CD8-positive, alpha-beta memory T cell (primary cell): Measurements from ENCODE around the gene B3GALT2. TPM values are rescaled to one million over a fixed set of nuclear protein-coding genes. Genes with fewer than 3 reads are reported as not detected.

Experiments
- CTCF ChIA-PET: fragments of 350-600 bp; sonication (Branson Sonifier 250); formaldehyde crosslinking; loops from one replicate; lab custom pipeline; 2021; ENCODE audit warnings: antibody characterized with exemption; lab: Charles Lee
- POLR2A ChIA-PET: fragments of 350-600 bp; sonication (Branson Sonifier 250); formaldehyde crosslinking; loops from one replicate; lab custom pipeline; 2021; ENCODE audit warnings: antibody characterized with exemption; lab: Charles Lee
- DNase-seq, 5 donors: peaks; one replicate each; pipeline versions ENCODE4 v3.0.0 to v3.0.0-alpha.2; 2020 to 2022; ENCODE audit warnings: mixed read lengths in 1 of 5
- H3K27ac ChIP-seq: one replicate; pipeline ENCODE4 v1.7.0; 2013; ENCODE audit warnings: low read depth, mild to moderate bottlenecking, low read length, moderate library complexity
- H3K27me3 ChIP-seq: 2 replicates; pipeline ENCODE4 v1.7.0; 2013; ENCODE audit warnings: low read length, mild to moderate bottlenecking; ENCODE audit not compliant: insufficient read depth, poor library complexity, severe bottlenecking
- H3K36me3 ChIP-seq: 2 replicates; pipeline ENCODE4 v1.7.0; 2013; ENCODE audit warnings: mild to moderate bottlenecking, low read length, moderate library complexity; ENCODE audit not compliant: insufficient read depth
- H3K4me1 ChIP-seq: 2 replicates; pipeline ENCODE4 v1.7.0; 2013; ENCODE audit warnings: mild to moderate bottlenecking, low read length, moderate library complexity; ENCODE audit not compliant: insufficient read depth
- H3K4me3 ChIP-seq: 2 replicates; pipeline ENCODE4 v1.7.0; 2013; ENCODE audit warnings: mild to moderate bottlenecking, low read length
- H3K9me3 ChIP-seq: 2 replicates; pipeline ENCODE4 v1.7.0; 2013; ENCODE audit warnings: mild to moderate bottlenecking, low read length
- H3K27ac Mint-ChIP-seq, 8 donors: one replicate each; pipeline ENCODE4 v1.8.0; 2020 to 2021; ENCODE audit warnings: mixed read lengths in 8 of 8, mild to moderate bottlenecking in 6 of 8, inconsistent platforms in 3 of 8, moderate library complexity in 3 of 8
- H3K27me3 Mint-ChIP-seq, 2 donors: one replicate each; pipeline ENCODE4 v1.8.0; 2020 to 2021; ENCODE audit warnings: mixed read lengths in 2 of 2, mild to moderate bottlenecking in 1 of 2, moderate library complexity in 1 of 2
- H3K36me3 Mint-ChIP-seq, 3 donors: one replicate each; pipeline ENCODE4 v1.8.0; 2020 to 2021; ENCODE audit warnings: mixed read lengths in 3 of 3, inconsistent platforms in 1 of 3, mild to moderate bottlenecking in 1 of 3
- H3K4me1 Mint-ChIP-seq, 3 donors: one replicate each; pipeline ENCODE4 v1.8.0; 2020 to 2021; ENCODE audit warnings: mixed read lengths in 3 of 3, inconsistent platforms in 1 of 3, mild to moderate bottlenecking in 1 of 3
- H3K4me3 Mint-ChIP-seq, 7 donors: one replicate each; pipeline ENCODE4 v1.8.0; 2020 to 2021; ENCODE audit warnings: mixed read lengths in 7 of 7, mild to moderate bottlenecking in 6 of 7, moderate library complexity in 4 of 7, inconsistent platforms in 2 of 7
- H3K9me3 Mint-ChIP-seq, 5 donors: one replicate each; pipeline ENCODE4 v1.8.0; 2020 to 2022; ENCODE audit warnings: mixed read lengths in 5 of 5, mild to moderate bottlenecking in 3 of 5, moderate library complexity in 2 of 5, inconsistent platforms in 1 of 5
- polyA plus RNA-seq: library from polyadenylated mRNA; unstranded; fragments of 300-500 nt; fragmentation: Illumina TruSeq; gene quantifications from one replicate; pipeline ENCODE4 v1.2.3, GENCODE V29; 2021
- total RNA-seq, 2 experiments: library from RNA; stranded (reverse); gene quantifications; one replicate each; pipeline ENCODE4 v1.2.3, GENCODE V29; 2021

Gene B3GALT2
- total and polyA plus RNA-seq, 3 experiments from 2014 or later = 2.4 to 2.9 (median 2.4) TPM

DNA sequence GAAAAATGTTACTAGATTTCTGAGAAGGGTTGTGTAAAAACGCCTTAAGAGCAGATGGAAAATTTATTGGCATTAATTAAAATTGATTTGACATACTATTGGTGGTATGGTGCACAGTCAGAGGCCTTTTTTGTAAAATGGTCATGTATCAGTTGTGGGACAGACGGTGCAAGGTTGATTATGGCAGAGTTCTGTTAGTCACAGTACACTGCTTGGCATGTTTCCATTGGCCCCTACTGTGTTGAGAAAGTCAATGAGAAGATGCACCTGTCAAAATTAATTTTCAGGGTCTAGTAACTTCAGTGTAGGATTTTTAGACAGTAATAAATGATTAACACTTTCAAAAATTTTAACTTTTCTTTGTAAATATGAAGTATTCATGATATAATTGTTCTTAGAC lies 4.4 kb downstream of the B3GALT2 start:
- peaks cover 40 to 75% (median 74%) of the 10 kb centered on the region in 3 donors for H3K4me1 Mint-ChIP-seq
- Histone ChIP-seq H3K4me1 (peaks cover 20% of the 10 kb centered on the region), H3K4me3 (no peak overlapping the region), H3K27me3 (no peaks in the 10 kb centered on the region), H3K36me3 (no peaks in the 10 kb centered on the region), H3K27ac (no peak overlapping the region), H3K9me3 (no peaks in the 10 kb centered on the region)
- DNase-seq = no peak
- H3K4me3 Mint-ChIP-seq = peak overlapping the region in 3 of 7 donors; percentile 3 to 6 (median 5)
- H3K36me3 Mint-ChIP-seq = peaks cover 4 to 33% (median 23%) of the 10 kb centered on the region in 3 donors
- no peaks in the 10 kb centered on the region for H3K27me3 Mint-ChIP-seq
- CTCF ChIA-PET = no interaction called here
- peak overlapping the region in 2 of 8 donors; percentile 7 to 51 for H3K27ac Mint-ChIP-seq
- H3K9me3 Mint-ChIP-seq = peaks cover 0 to 23% (median 0%) of the 10 kb centered on the region in 5 donors
- POLR2A ChIA-PET = no interaction called here

DNA sequence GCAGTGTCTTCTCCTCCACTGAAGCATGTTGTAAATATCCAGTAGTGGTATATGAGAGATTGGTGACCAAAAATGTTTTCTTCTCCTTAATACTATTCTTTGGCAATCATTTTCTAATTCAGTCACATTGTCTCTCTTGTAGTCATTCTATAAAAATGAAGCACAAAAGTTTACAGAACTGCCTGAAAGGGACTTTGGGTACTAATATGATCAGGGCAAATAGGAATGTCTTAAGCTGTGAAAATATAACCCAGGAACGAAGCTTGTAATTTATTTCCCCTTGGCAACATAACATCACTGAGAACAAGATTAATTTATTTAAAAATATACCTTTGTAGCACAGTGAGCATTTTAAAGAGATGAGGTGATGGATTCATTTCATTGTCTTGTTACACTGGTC lies 4.9 kb downstream of the B3GALT2 start:
- peak overlapping the region in 2 of 8 donors; percentile 35 to 51 for H3K27ac Mint-ChIP-seq
- Histone ChIP-seq H3K27me3 (no peaks in the 10 kb centered on the region), H3K4me1 (peaks cover 20% of the 10 kb centered on the region), H3K9me3 (no peaks in the 10 kb centered on the region), H3K4me3 (no peak overlapping the region), H3K27ac (no peak overlapping the region), H3K36me3 (no peaks in the 10 kb centered on the region)
- H3K36me3 Mint-ChIP-seq = peaks cover 4 to 38% (median 26%) of the 10 kb centered on the region in 3 donors
- no peak for DNase-seq
- H3K4me3 Mint-ChIP-seq = peak overlapping the region in 3 of 7 donors; percentile 3 to 8 (median 5)
- H3K9me3 Mint-ChIP-seq = peaks cover 0 to 26% (median 0%) of the 10 kb centered on the region in 5 donors
- peaks cover 40 to 75% (median 72%) of the 10 kb centered on the region in 3 donors for H3K4me1 Mint-ChIP-seq
- CTCF ChIA-PET = no interaction called here
- POLR2A ChIA-PET = no interaction called here
- H3K27me3 Mint-ChIP-seq = no peaks in the 10 kb centered on the region

DNA sequence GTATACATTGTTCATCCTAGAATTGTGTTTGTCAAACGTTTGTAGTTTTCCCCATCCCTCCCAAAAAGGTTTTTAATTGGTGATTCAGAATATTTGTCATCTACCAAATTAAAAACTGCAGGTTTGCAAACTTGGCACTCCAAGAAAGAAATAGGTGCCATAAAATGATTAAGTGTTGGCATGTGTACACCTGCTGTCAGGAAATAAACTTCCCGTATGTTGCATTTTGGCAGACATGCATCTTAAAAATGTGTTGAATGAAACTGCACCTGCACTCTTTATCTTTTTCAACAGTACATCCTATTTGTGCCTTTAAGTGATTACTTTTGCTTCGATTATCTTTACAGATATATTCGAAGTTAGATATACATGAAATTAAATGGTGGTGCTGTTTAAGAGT lies 7.3 kb downstream of the B3GALT2 start:
- Mint-ChIP-seq H3K4me1 (peaks cover 30 to 75% (median 67%) of the 10 kb centered on the region in 3 donors), H3K4me3 (no peak overlapping the region), H3K36me3 (peaks cover 11 to 55% (median 25%) of the 10 kb centered on the region in 3 donors), H3K27me3 (no peaks in the 10 kb centered on the region), H3K9me3 (peaks cover 0 to 30% (median 0%) of the 10 kb centered on the region in 5 donors), H3K27ac (no peak overlapping the region)
- CTCF ChIA-PET = no interaction called here
- no peaks in the 10 kb centered on the region for H3K9me3 ChIP-seq
- H3K4me1 ChIP-seq = peaks cover 11% of the 10 kb centered on the region
- no peak for DNase-seq
- no peaks in the 10 kb centered on the region for H3K36me3 ChIP-seq
- no peak overlapping the region for H3K4me3 ChIP-seq
- POLR2A ChIA-PET = no interaction called here
- no peaks in the 10 kb centered on the region for H3K27me3 ChIP-seq
- H3K27ac ChIP-seq = no peak overlapping the region

DNA sequence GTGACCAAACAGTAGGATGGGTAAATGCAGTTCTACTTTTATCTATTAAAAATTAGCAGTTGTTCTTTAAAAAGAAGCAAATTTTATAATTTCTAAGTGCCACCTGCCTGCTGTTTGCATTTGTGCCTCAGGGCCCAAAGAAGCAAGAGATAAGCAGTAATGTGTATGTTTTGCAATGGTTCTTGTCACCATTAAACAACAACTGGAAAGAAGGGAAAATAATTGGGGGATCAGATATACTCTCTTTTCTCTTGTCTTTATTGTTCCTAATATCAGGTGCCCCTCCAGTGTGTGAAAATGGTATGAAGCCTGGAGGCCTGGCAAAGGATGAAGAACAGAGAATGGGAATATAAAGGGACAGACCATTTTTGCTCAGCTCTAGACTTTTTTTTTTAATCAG lies 9.6 kb downstream of the B3GALT2 start:
- POLR2A ChIA-PET = no interaction called here
- H3K4me1 Mint-ChIP-seq = peaks cover 30 to 78% (median 72%) of the 10 kb centered on the region in 3 donors
- Histone ChIP-seq H3K4me3 (no peak overlapping the region), H3K4me1 (peaks cover 6% of the 10 kb centered on the region), H3K27me3 (no peaks in the 10 kb centered on the region), H3K9me3 (no peaks in the 10 kb centered on the region), H3K36me3 (no peaks in the 10 kb centered on the region), H3K27ac (no peak overlapping the region)
- DNase-seq = no peak
- no peak overlapping the region for H3K4me3 Mint-ChIP-seq
- peaks cover 16 to 57% (median 27%) of the 10 kb centered on the region in 3 donors for H3K36me3 Mint-ChIP-seq
- H3K27me3 Mint-ChIP-seq = no peaks in the 10 kb centered on the region
- CTCF ChIA-PET = interaction anchor here (0.7 kb wide), 1 partner anchor 182 kb away, joined by 3 read pairs; no protein-coding TSS in a partner anchor
- peaks cover 0 to 27% (median 0%) of the 10 kb centered on the region in 5 donors for H3K9me3 Mint-ChIP-seq
- peak overlapping the region in 3 of 8 donors; percentile 23 to 37 (median 28) for H3K27ac Mint-ChIP-seq

DNA sequence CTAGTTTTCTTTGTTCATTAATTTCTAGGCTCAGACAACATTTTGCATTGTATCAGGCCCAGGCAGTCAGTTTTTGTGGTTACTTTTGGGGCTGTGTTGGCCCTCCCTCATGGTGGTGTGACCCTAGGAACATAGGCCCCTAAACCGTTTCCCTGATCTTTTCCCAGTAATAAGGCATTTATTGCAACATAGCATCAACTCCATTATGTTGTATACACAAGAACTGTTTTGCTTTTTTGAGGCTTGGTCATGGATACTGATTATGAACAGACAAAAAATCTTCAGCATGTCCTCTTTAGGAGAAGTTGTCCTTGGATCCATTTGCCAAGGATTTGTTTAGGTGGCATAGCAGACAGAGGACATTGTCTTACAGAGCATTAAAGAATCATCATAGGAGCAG lies 10.3 kb downstream of the B3GALT2 start:
- Histone ChIP-seq H3K4me1 (peaks cover 6% of the 10 kb centered on the region), H3K4me3 (no peak overlapping the region), H3K27me3 (no peaks in the 10 kb centered on the region), H3K9me3 (no peaks in the 10 kb centered on the region), H3K36me3 (no peaks in the 10 kb centered on the region), H3K27ac (no peak overlapping the region)
- H3K27ac Mint-ChIP-seq = peak overlapping the region in 4 of 8 donors; percentile 5 to 59 (median 16)
- ChIA-PET POLR2A (no interaction called here), CTCF (no interaction called here)
- H3K4me1 Mint-ChIP-seq = peaks cover 28 to 71% (median 71%) of the 10 kb centered on the region in 3 donors
- no peaks in the 10 kb centered on the region for H3K27me3 Mint-ChIP-seq
- DNase-seq = no peak
- H3K4me3 Mint-ChIP-seq = no peak overlapping the region
- peaks cover 16 to 56% (median 25%) of the 10 kb centered on the region in 3 donors for H3K36me3 Mint-ChIP-seq
- H3K9me3 Mint-ChIP-seq = peaks cover 0 to 22% (median 0%) of the 10 kb centered on the region in 5 donors

DNA sequence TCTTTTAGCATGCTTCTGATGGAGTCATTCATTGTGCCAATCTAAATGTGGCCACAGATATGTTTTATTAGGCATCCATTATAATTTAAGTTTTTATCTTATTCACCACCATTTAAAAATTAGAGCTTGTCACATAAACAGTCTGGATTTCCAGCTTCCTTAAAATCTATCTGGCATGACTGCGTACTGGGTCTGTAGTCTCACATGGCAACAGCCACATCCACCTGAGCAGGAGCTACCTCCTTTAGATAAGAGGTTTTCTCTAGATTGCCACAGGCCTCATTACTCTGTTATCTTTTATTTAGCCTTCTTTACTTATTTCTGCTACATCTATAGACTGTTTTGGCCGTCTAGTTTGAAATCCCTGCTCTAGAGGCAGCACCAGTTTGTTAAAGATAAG lies 29.1 kb downstream of the B3GALT2 start:
- H3K4me1 ChIP-seq = peaks cover 8% of the 10 kb centered on the region
- no peak overlapping the region for H3K27ac ChIP-seq
- peaks cover 0 to 48% (median 17%) of the 10 kb centered on the region in 3 donors for H3K36me3 Mint-ChIP-seq
- H3K27me3 ChIP-seq = no peaks in the 10 kb centered on the region
- no peak overlapping the region for H3K4me3 ChIP-seq
- peak overlapping the region in 4 of 8 donors; percentile 0 to 81 (median 16) for H3K27ac Mint-ChIP-seq
- H3K9me3 Mint-ChIP-seq = no peaks in the 10 kb centered on the region
- H3K4me1 Mint-ChIP-seq = peaks cover 40 to 57% (median 53%) of the 10 kb centered on the region in 3 donors
- no peaks in the 10 kb centered on the region for H3K27me3 Mint-ChIP-seq
- no peak for DNase-seq
- CTCF ChIA-PET = interaction anchor here (0.7 to 1.5 kb wide), 2 partner anchors 14 to 35 kb away, joined by 3 to 4 read pairs; no protein-coding TSS in a partner anchor
- peaks cover under 1% of the 10 kb centered on the region for H3K36me3 ChIP-seq
- H3K4me3 Mint-ChIP-seq = no peak overlapping the region
- no peaks in the 10 kb centered on the region for H3K9me3 ChIP-seq
- POLR2A ChIA-PET = no interaction called here

DNA sequence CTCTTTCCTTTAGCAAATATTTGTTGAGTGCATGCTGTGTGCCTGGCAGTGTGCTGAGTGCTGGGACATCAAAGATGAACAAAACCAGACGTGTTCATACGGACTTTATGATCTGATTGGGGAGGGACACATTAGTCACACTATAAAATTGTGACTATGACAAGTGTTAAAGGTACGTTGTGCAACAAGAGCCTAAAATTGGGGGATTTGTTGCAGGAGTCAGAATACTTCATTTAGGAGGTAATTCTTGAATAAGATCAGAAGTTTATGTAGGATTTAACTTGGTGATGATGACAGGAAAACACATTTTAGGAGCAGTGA lies 29.6 kb downstream of the B3GALT2 start:
- CTCF ChIA-PET = no interaction called here
- H3K4me3 ChIP-seq = no peak overlapping the region
- H3K27ac Mint-ChIP-seq = peak overlapping the region in 6 of 8 donors; percentile 0 to 87 (median 26)

DNA sequence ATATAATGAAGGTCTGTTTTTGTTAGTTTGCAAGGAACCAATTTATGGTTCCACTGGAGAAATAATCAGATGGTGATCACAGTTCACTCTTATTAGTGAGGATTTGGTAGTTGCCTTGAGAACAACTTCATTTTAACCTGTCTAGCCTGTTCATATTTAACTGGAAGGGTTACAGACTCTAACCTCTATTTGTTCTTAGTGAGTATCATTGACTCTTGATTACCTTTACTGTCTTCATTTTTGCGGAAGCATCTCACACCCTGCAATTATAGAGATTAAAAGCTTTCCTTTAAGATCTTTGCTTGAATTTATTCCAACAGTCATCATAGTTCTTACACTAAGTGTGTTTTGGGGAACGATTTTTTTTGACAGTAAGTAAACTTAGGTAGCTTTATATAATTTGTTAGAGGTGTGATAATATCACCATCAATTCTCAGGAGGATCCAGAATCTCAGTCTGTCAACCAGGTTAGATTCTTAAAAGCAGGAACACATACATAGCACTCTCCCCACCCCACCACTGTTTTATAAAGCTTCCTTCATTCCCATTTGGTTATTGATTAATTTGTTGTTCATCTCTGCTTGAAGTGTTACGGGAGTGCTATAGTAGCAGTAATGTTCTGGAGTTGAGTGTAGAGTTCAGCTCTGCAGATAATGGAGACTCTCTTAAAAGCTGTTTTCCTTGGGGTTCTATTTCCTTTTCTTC lies 30.1 kb downstream of the B3GALT2 start:
- Histone ChIP-seq H3K27me3 (no peaks in the 10 kb centered on the region), H3K27ac (no peak overlapping the region), H3K4me1 (peaks cover 8% of the 10 kb centered on the region), H3K4me3 (no peak overlapping the region), H3K9me3 (no peaks in the 10 kb centered on the region), H3K36me3 (peaks cover 3% of the 10 kb centered on the region)
- ChIA-PET CTCF (no interaction called here), POLR2A (no interaction called here)
- H3K9me3 Mint-ChIP-seq = no peaks in the 10 kb centered on the region
- peaks cover 40 to 57% (median 53%) of the 10 kb centered on the region in 3 donors for H3K4me1 Mint-ChIP-seq
- H3K4me3 Mint-ChIP-seq = no peak overlapping the region
- H3K36me3 Mint-ChIP-seq = peaks cover 0 to 57% (median 18%) of the 10 kb centered on the region in 3 donors
- H3K27ac Mint-ChIP-seq = peak overlapping the region in 7 of 8 donors; percentile 0 to 87 (median 30)
- no peak for DNase-seq
- no peaks in the 10 kb centered on the region for H3K27me3 Mint-ChIP-seq

More for the DNA sequence above, 29.6 kb downstream of the B3GALT2 start:
- Histone ChIP-seq H3K36me3 (no peaks in the 10 kb centered on the region), H3K9me3 (no peaks in the 10 kb centered on the region), H3K4me1 (peaks cover 8% of the 10 kb centered on the region), H3K27ac (no peak overlapping the region), H3K27me3 (no peaks in the 10 kb centered on the region)
- POLR2A ChIA-PET = no interaction called here
- Mint-ChIP-seq H3K4me1 (peaks cover 40 to 57% (median 53%) of the 10 kb centered on the region in 3 donors), H3K36me3 (peaks cover 0 to 53% (median 18%) of the 10 kb centered on the region in 3 donors), H3K4me3 (no peak overlapping the region), H3K9me3 (no peaks in the 10 kb centered on the region), H3K27me3 (no peaks in the 10 kb centered on the region)
- no peak for DNase-seq
